ENCODE data around the gene TEX261. TPM values are rescaled to one million over a fixed set of nuclear protein-coding genes. Genes with fewer than 3 reads are reported as not detected.

The TEX261 gene
- total and polyA plus RNA-seq, 2 of the 8 experiments (the other 6 are each of a cell fraction or from before 2014, with no cell fraction given): 25.2 to 30.1 TPM

GRCh38 chr2:70974592-70974991, 20.1 kb downstream of the TEX261 start (continued):
- TF ChIP-seq YY1 (IDR thresholded peaks at IDR 0.05; ENCODE audit: low read depth, low read length) (no peak), TAF1 (IDR thresholded peaks at IDR 0.05; ENCODE audit: low read depth, low read length) (no peak), RBBP5 (IDR thresholded peaks at IDR 0.05; ENCODE audit: borderline replicate concordance, low read depth, low read length) (no peak)

All from H1 (cell line).